GM21423 (cell line): ENCODE results near the gene KITLG.
"Not testable (repeated sequence)": the region's sequence is repeated elsewhere in the genome, so short reads cannot be mapped to it uniquely, and the experiment has no call there.

Experiments used
- ATAC-seq: cut with Tn5 transposase; IDR thresholded peaks from one replicate; pipeline ENCODE4 v1.9.1; 2021; ENCODE audit warnings: mild to moderate bottlenecking, moderate library complexity; ENCODE audit not compliant: unreplicated experiment

The KITLG gene

GRCh38 chr12:88496891-88497371 is 83.3 kb downstream of the KITLG start:
- ATAC-seq = no peak

- ATAC-seq = no peak
These were observed 83.8 kb downstream of the KITLG start for GRCh38 chr12:88496429-88496828.

- ATAC-seq = no peak
These were observed 85.2 kb downstream of the KITLG start for GRCh38 chr12:88495031-88495430.

GRCh38 chr12:88494520-88494919 is 85.8 kb downstream of the KITLG start:
- ATAC-seq = no peak

GRCh38 chr12:88493636-88494035 is 86.6 kb downstream of the KITLG start:
- ATAC-seq = no peak

- no peak for ATAC-seq
These were observed 89.8 kb downstream of the KITLG start for GRCh38 chr12:88490425-88490824.

- ATAC-seq = no peak
These were observed 107.5 kb downstream of the KITLG start for GRCh38 chr12:88472775-88473174.

GRCh38 chr12:88472248-88472647 is 108.0 kb downstream of the KITLG start:
- ATAC-seq = no peak

GRCh38 chr12:88471331-88472045 is 108.8 kb downstream of the KITLG start:
- ATAC-seq = no peak

GRCh38 chr12:88469154-88469553 is 111.1 kb downstream of the KITLG start:
- no peak for ATAC-seq

GRCh38 chr12:88468581-88468980 is 111.7 kb downstream of the KITLG start:
- ATAC-seq = no peak

- not testable (repeated sequence) for ATAC-seq
These were observed 113.6 kb downstream of the KITLG start for GRCh38 chr12:88466708-88467107.

GRCh38 chr12:88458327-88458726 is 121.9 kb downstream of the KITLG start:
- no peak for ATAC-seq

- no peak for ATAC-seq
These were observed 126.9 kb downstream of the KITLG start for GRCh38 chr12:88453323-88453722.

GRCh38 chr12:88451205-88451604 is 129.1 kb downstream of the KITLG start:
- no peak for ATAC-seq

GRCh38 chr12:88450136-88450535 is 130.1 kb downstream of the KITLG start:
- ATAC-seq = no peak

GRCh38 chr12:88448337-88448915 is 131.8 kb downstream of the KITLG start:
- no peak for ATAC-seq

- no peak for ATAC-seq
These were observed 134.4 kb downstream of the KITLG start for GRCh38 chr12:88445705-88446394.

- no peak for ATAC-seq
These were observed 135.8 kb downstream of the KITLG start for GRCh38 chr12:88444481-88444880.
